H1 (cell line): ENCODE data around the gene SERGEF.

Experiments used
- BACH1 ChIP-seq: IDR thresholded peaks from 2 replicates; pipeline ENCODE4 v1.6.1; 2012; ENCODE audit warnings: low read length, improper control_type of control experiment
- BRCA1 ChIP-seq: IDR thresholded peaks from 2 replicates; pipeline ENCODE4 v1.6.1; 2012; ENCODE audit warnings: low read depth, low read length, improper control_type of control experiment
- CREB1 ChIP-seq: IDR thresholded peaks from 2 replicates; pipeline ENCODE4 v1.6.1; 2012; ENCODE audit warnings: inconsistent platforms
- CTCF ChIP-seq, 3 experiments: IDR thresholded peaks; 1 replicate in 2 of 3; 2 replicates in 1 of 3; pipeline versions ENCODE4 v1.5.1 to v1.6.1; 2011; ENCODE audit warnings: low read length in 3 of 3, mild to moderate bottlenecking in 3 of 3, inconsistent platforms in 2 of 3, low read depth in 1 of 3, moderate library complexity in 1 of 3; ENCODE audit not compliant: insufficient read depth in 1 of 3; ENCODE audit errors: control extremely low read depth in 1 of 3
- EP300 ChIP-seq, 2 experiments: IDR thresholded peaks; 1 replicate in 1 of 2; 2 replicates in 1 of 2; pipeline ENCODE4 v1.6.1; 2011 to 2012; ENCODE audit warnings: low read depth in 2 of 2, low read length in 2 of 2, mild to moderate bottlenecking in 2 of 2, borderline replicate concordance in 1 of 2, inconsistent platforms in 1 of 2, moderate library complexity in 1 of 2
- EZH2 ChIP-seq: fragments of 200-600 bp; sonication (generic); IDR thresholded peaks from 2 replicates; pipeline ENCODE4 v1.7.1; 2012; ENCODE audit warnings: low read depth, mild to moderate bottlenecking, moderate library complexity, low read length, inconsistent platforms; ENCODE audit not compliant: severe bottlenecking
- HDAC6 ChIP-seq: IDR thresholded peaks from one replicate; pipeline ENCODE4 v1.7.1; 2012; ENCODE audit warnings: low read depth, mild to moderate bottlenecking, inconsistent platforms, low read length, moderate library complexity
- JUND ChIP-seq: IDR thresholded peaks from 2 replicates; pipeline ENCODE4 v1.6.1; 2011; ENCODE audit warnings: mild to moderate bottlenecking, improper control_type of control experiment, low read length
- POLR2AphosphoS5 ChIP-seq: IDR thresholded peaks from 2 replicates; pipeline ENCODE4 v1.6.1; 2011; ENCODE audit warnings: low read depth, low read length
- SIN3A ChIP-seq, 2 experiments: IDR thresholded peaks in 1 of 2; conservative IDR thresholded peaks in 1 of 2; 2 replicates each; pipeline ENCODE4 v1.6.1; 2011 to 2012; ENCODE audit warnings: low read length in 2 of 2, improper control_type of control experiment in 1 of 2, low read depth in 1 of 2, mild to moderate bottlenecking in 1 of 2
- TEAD4 ChIP-seq: IDR thresholded peaks from 2 replicates; pipeline ENCODE4 v1.6.1; 2012; ENCODE audit warnings: low read depth, low read length, inconsistent platforms, mixed read lengths
- TF ChIP-seq, protein P1 (sequence below): IDR thresholded peaks from 2 replicates; pipeline ENCODE4 v1.6.1; 2012; ENCODE audit warnings: inconsistent platforms
- TF ChIP-seq, protein P2 (sequence below): IDR thresholded peaks from 2 replicates; pipeline ENCODE4 v1.6.1; 2012; ENCODE audit warnings: inconsistent platforms

DNA sequence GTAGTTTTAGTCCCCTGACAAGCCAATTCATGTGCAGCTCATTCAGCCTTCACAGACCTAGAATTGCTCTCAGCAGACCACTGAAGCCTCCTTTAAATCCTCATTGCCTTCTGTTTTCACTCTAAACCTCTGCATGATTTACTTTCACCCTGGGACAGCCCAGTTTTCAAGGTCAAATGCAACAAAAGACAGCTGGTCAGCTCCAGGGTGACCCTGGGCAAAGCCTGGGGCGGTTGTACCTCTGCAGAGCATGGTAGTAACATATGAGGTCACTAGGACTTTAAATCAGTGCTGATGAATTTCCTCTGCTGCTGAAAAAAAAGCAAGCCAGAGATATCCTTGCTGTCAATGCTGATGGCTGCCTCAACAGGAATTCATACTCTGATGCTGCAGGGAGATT, 62.2 kb downstream of the SERGEF start:
- TF ChIP-seq CREB1 (no peak), HDAC6 (no peak), CTCF (IDR thresholded peaks at IDR 0.05; ENCODE audit: control extremely low read depth in 1 of 3, insufficient read depth in 1 of 3, low read depth in 1 of 3, low read length in 3 of 3) (no peak), TEAD4 (no peak), BRCA1 (no peak), EZH2 (no peak), POLR2AphosphoS5 (no peak), SIN3A (conservative IDR thresholded peaks at IDR 0.05 in 1 of 2, IDR thresholded peaks at IDR 0.05 in 1 of 2; ENCODE audit: low read depth in 1 of 2, low read length in 2 of 2) (no peak), JUND (no peak), BACH1 (no peak), EP300 (IDR thresholded peaks at IDR 0.05; ENCODE audit: borderline replicate concordance in 1 of 2, low read depth in 2 of 2, low read length in 2 of 2) (no peak)
- TF ChIP-seq, protein P1, sequence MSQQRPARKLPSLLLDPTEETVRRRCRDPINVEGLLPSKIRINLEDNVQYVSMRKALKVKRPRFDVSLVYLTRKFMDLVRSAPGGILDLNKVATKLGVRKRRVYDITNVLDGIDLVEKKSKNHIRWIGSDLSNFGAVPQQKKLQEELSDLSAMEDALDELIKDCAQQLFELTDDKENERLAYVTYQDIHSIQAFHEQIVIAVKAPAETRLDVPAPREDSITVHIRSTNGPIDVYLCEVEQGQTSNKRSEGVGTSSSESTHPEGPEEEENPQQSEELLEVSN: no peak
- TF ChIP-seq, protein P2, sequence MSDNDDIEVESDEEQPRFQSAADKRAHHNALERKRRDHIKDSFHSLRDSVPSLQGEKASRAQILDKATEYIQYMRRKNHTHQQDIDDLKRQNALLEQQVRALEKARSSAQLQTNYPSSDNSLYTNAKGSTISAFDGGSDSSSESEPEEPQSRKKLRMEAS: no peak
